HG02852 (cell line): Measurements from ENCODE around the gene KCTD11.

Experiments used
- ATAC-seq: cut with Tn5 transposase; IDR thresholded peaks from one replicate; pipeline ENCODE4 v1.9.1; 2021; ENCODE audit warnings: mild to moderate bottlenecking, moderate library complexity; ENCODE audit not compliant: unreplicated experiment

KCTD11 gene

GRCh38 chr17:7370853-7371252, 18.9 kb downstream of the KCTD11 start:
- ATAC-seq, result no peak

GRCh38 chr17:7374353-7374752, 22.4 kb downstream of the KCTD11 start:
- no peak for ATAC-seq

GRCh38 chr17:7379134-7379533, 27.2 kb downstream of the KCTD11 start:
- no peak for ATAC-seq

- no peak for ATAC-seq
Measured at GRCh38 chr17:7380321-7380720, 28.4 kb downstream of the KCTD11 start.

- no peak for ATAC-seq
Measured at GRCh38 chr17:7380855-7381683, 29.1 kb downstream of the KCTD11 start, which contains the start of gene TNK1. Gene TNK1 (plus strand): TSS chr17:7381089. CDS start chr17:7382927, 1,838 bp downstream.

GRCh38 chr17:7382901-7383300, 30.9 kb downstream of the KCTD11 start:
- ATAC-seq, result no peak

- ATAC-seq, result no peak
Measured at GRCh38 chr17:7383371-7383741, 31.4 kb downstream of the KCTD11 start.

GRCh38 chr17:7383742-7384488, 32.0 kb downstream of the KCTD11 start:
- peak; percentile 82 for ATAC-seq

- ATAC-seq, result no peak
Measured at GRCh38 chr17:7384489-7385081, 32.6 kb downstream of the KCTD11 start.

GRCh38 chr17:7388856-7389255, 36.9 kb downstream of the KCTD11 start:
- ATAC-seq, result no peak

GRCh38 chr17:7389924-7390910, 38.3 kb downstream of the KCTD11 start:
- ATAC-seq, result no peak

GRCh38 chr17:7391307-7391706, 39.3 kb downstream of the KCTD11 start:
- ATAC-seq, result no peak

GRCh38 chr17:7392696-7393612, 41.0 kb downstream of the KCTD11 start:
- no peak for ATAC-seq

GRCh38 chr17:7393613-7394451, 41.9 kb downstream of the KCTD11 start:
- ATAC-seq, result peak; percentile 45

GRCh38 chr17:7394452-7395191, 42.7 kb downstream of the KCTD11 start, which contains the start of gene PLSCR3:
Gene PLSCR3 (minus strand): TSS chr17:7394525. CDS start chr17:7394110, 415 bp downstream.
- ATAC-seq, result peak; percentile 75

GRCh38 chr17:7396147-7396546, 44.2 kb downstream of the KCTD11 start:
- no peak for ATAC-seq

GRCh38 chr17:7398612-7399011, 46.6 kb downstream of the KCTD11 start:
- no peak for ATAC-seq
